Activated T-cell treated with anti-CD3 and anti-CD28 coated beads, Interleukin-2, amount 50 U/mL, for 1 hour (primary cell): Measurements from ENCODE around the gene HTR1A.

ENCODE experiments used
- DNase-seq: peaks from one replicate; pipeline ENCODE4 v3.0.0-alpha.2; 2020

HTR1A gene

GRCh38 chr5:63962279-63962678 is at the start of gene HTR1A:
Gene HTR1A (minus strand): TSS chr5:63962445. CDS start chr5:63961719, 726 bp downstream.
- DNase-seq: no peak

- no peak for DNase-seq
Observed at GRCh38 chr5:64003966-64004365, 41.7 kb upstream of the HTR1A start.

- no peak for DNase-seq
Observed at GRCh38 chr5:64000096-64000495, 37.9 kb upstream of the HTR1A start.

GRCh38 chr5:63987053-63987452 is 24.8 kb upstream of the HTR1A start:
- DNase-seq: no peak

- no peak for DNase-seq
Observed at GRCh38 chr5:63981864-63982263, 19.6 kb upstream of the HTR1A start.

- no peak for DNase-seq
Observed at GRCh38 chr5:63963926-63964325, 1.7 kb upstream of the HTR1A start.

- DNase-seq: no peak
Observed at GRCh38 chr5:63963080-63963735, 963 bp upstream of the HTR1A start.

- DNase-seq: no peak
Observed at GRCh38 chr5:63961598-63962161, 565 bp downstream of the HTR1A start.

GRCh38 chr5:63961125-63961597 is 1.1 kb downstream of the HTR1A start:
- no peak for DNase-seq

GRCh38 chr5:63960646-63961045 is 1.6 kb downstream of the HTR1A start:
- no peak for DNase-seq

- no peak for DNase-seq
Observed at GRCh38 chr5:63959177-63959982, 2.9 kb downstream of the HTR1A start.

GRCh38 chr5:63958654-63959053 is 3.6 kb downstream of the HTR1A start:
- DNase-seq: no peak

GRCh38 chr5:63957617-63958016 is 4.6 kb downstream of the HTR1A start:
- no peak for DNase-seq

- no peak for DNase-seq
Observed at GRCh38 chr5:63953217-63953616, 9.0 kb downstream of the HTR1A start.

GRCh38 chr5:63935103-63935502 is 27.1 kb downstream of the HTR1A start:
- no peak for DNase-seq

- no peak for DNase-seq
Observed at GRCh38 chr5:63931836-63932235, 30.4 kb downstream of the HTR1A start.

- no peak for DNase-seq
Observed at GRCh38 chr5:63928451-63928850, 33.8 kb downstream of the HTR1A start.

- no peak for DNase-seq
Observed at GRCh38 chr5:63923914-63924313, 38.3 kb downstream of the HTR1A start.

GRCh38 chr5:63919763-63920478 is 42.3 kb downstream of the HTR1A start:
- no peak for DNase-seq

- no peak for DNase-seq
Observed at GRCh38 chr5:63916786-63917185, 45.5 kb downstream of the HTR1A start.

- no peak for DNase-seq
Observed at GRCh38 chr5:63911871-63912270, 50.4 kb downstream of the HTR1A start.
